Activated CD8-positive, alpha-beta memory T cell treated with anti-CD3 and anti-CD28 coated beads, Interleukin-2, amount 50 U/mL, for 1 hour (primary cell): ENCODE measurements around the gene TRABD.

Experiments
- DNase-seq: peaks from one replicate; pipeline ENCODE4 v3.0.0-alpha.2; 2020; ENCODE audit errors: extremely low read depth

The TRABD gene

DNA sequence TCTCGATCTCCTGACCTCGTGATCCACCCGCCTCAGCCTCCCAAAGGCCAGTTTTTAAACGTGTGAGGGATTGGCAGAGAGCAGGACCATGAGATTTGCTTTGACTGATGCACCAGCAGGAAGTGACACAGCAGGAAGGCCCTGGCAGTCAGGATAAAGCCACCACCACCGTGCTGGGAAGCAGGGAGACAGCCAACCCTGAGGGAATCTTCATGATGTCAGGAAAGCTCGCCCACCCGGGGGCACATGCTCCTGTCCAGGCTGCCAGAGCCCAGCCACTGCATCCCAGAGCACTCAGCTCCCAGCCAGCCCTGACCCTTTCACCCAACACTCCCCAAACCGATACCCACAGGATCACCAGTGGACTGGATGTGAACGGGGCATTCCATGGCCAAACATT is 53.0 kb downstream of the TRABD start:
- DNase-seq: no peak

DNA sequence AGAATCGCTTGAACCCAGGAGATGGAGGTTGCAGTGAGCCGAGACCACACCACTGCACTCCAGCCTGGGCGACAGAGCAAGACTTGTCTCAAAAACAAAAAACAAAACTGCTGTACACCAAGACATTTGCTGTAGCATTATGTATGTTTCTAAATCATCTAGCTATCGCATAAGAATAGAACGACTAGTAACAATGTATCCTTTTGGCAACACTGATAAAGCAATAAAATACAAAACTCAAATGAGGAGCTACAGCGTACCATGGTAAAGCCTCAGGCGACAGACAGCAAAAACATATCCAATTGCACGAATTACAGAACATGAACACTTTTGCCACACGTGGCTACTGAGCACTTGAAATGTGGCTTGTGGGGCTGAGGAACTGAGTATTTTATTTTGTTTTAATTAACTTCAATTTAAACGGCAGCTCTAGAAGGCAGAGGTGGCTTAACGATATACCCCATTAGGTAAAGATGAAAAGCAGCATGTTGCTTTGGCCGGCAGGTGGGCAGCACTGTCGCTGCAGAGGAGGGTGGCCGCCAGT is 56.8 kb downstream of the TRABD start:
- DNase-seq: no peak

DNA sequence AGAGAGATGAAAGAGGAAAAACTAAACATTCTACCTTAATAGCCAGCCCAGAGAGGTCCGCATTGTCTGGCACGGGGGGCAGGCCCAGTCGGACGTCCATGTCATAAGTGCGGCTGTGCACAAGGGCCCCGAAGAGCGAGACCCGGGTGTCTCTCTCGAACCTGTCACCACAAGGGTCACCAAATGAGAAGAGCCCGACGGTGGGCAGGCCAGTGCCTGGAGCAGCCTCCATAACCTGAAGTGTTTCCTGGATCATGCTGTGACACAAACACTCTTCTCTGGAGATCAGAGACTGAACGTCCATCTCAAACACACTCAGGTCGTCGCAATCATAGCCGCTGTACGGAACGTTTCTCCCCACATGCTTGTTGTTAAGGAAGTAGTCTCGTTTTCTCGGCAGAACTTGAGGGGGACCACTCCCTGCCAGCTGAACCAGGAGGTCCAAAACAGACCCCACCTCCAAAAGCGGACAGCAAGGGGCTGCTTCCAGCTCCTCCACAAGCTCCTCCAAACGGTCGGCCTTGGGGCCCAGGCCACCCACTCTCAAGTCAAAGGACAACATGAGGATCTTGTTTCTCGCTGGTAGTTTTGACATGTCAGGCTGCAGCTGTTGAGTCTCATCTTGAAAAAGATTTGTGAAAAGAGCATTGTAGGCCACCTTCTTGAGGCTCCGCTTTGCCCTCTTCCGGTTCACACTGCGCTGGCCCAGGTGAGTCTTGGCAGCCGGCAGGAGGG is 58.1 kb downstream of the TRABD start:
- no peak for DNase-seq

DNA sequence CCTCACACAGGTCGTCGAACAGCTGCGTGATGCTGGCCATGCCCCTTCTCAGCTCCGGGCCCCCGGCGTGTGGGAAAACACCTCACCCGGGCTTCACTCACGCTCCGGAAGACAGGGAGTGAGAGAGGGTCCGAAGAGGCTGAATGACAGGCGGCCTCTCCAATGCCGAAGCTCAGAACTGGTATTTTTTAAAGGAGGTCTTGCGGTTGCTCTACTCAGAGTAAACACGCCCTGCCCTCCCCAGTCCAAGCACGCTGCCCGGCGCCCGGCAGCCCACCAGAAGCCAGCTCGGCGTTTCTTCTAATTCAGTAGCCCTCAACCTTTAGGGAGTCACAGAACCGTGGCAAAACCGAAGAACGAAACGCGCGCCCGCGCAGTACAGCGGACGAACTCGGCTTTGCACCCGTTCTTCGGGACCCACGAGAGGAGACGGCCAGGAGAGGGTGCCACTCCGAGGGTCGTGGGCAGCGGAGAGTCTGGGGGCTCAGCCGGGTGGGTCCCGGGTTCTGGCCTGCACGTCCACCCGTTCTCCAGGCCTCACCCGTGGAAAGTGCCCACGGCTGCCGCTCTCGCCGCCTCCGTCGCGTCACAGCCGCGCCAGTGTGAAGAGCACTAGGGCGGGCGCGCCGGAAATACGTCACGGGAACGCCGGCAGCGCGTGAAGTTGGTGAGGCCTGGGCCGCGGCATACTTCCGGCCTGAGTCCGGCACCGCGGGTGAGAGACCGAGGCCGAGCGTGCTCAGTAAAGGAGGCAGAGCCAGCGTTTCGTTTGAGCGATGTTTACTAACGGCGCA is 58.9 kb downstream of the TRABD start, which contains the start of gene TUBGCP6:
TUBGCP6 (minus strand) TSS at position 604 of the 794 bp plus-strand sequence; CDS start at position 40, 564 bp downstream.
- peak; percentile 64 for DNase-seq

DNA sequence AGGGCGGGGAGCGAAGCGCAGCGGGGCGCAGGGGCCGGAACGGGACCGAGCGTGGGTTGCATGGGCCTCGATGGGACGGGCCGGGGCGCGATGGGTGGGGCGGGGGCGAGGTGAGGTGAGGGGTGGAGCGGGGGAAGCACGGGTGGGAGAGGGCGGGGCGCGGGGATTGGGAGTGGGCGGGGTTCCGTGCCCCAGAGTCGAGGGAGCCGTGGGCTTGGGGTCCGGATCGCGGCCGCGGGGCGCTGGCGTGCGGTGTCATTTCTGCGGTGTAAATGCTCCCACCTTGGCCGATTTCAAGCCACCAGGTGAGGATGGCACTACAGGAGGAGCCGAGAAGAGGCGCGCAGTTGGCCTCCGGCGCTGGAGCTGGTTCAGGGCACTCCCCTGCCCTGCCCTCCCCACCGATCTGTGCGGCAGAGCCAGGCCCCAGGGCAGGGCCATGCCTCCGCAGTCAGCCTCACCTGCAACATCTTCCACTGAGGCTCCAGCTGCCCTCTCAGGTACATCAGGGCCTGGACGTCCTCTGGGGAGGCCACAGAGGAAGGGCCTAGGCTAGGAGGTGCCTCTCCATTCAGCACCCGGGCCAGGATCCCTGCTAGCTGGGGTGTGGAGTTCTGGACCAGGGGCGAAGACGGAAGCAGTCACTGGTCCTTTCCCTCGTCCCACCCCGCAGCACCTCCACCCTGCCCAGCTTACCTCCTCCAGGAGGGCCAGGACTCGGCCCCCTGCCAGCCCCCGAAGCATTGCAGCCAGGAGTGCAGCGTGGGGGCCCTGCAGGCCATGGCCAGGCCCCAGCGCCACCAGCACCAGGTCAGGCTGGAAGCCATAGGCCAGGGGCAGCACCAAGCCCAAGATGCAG is 59.7 kb downstream of the TRABD start:
- no peak for DNase-seq

DNA sequence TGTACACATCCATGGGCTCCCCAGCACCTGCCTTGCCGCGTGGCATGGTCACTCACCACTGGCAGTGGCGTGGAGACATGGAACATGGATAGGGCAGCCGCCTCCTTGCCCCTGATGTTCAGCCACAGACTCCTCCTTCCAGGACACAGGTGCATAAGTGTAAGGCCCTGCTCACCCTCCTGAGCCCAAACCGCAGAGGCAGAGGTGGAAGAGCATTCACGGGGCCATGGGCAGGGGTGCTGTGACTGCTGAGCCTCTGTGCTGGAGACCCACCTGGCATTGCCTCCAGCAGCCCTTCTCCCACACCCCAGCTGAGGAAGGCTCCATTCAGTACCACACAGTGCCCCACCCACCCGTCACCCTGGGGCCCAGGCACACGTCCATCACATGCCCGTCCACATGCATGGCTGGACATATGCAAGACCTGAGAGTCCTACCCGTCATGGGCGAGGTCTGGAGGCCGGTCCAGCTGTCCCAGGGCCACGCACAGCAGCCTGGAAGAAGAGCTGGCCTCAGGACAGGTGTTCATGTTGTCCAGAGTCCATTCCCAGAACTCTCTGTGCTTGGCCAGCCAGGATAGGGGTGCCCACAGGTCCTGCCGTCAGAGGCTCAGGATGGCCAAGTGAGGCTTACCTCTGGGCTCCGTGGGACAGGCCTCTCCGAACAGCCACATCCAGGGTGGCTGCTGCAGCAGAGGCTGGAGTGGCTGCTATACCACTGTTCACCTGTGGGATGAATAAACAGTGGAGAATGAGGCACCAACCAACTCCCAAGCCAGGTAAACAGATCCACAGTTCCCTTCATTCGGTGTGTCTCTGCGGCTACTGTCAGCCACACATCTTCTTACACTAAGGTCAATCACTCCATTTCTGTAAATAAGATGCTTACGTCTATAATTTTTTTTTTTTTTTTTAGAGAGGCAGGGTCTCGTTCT is 60.8 kb downstream of the TRABD start:
- DNase-seq: no peak

DNA sequence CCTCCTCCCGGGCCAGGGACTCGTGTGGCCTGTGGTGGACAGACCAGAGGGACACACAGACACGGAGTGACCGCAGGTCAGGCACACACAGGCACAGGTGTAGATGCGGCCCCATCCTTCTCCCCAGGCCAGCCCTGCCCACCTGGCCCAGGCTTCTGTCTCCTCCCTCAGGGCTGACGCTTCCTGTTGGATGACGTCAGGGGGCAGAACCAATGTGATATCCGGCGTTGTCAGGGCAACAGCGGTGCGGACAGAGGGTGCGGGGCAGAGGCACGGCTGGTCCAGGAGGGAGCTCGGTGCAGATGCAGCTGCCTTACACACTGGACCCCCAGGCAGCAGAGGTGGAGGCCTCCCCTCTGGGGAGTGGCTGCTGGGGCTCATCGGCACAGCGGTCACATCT is 62.0 kb downstream of the TRABD start:
- no peak for DNase-seq

DNA sequence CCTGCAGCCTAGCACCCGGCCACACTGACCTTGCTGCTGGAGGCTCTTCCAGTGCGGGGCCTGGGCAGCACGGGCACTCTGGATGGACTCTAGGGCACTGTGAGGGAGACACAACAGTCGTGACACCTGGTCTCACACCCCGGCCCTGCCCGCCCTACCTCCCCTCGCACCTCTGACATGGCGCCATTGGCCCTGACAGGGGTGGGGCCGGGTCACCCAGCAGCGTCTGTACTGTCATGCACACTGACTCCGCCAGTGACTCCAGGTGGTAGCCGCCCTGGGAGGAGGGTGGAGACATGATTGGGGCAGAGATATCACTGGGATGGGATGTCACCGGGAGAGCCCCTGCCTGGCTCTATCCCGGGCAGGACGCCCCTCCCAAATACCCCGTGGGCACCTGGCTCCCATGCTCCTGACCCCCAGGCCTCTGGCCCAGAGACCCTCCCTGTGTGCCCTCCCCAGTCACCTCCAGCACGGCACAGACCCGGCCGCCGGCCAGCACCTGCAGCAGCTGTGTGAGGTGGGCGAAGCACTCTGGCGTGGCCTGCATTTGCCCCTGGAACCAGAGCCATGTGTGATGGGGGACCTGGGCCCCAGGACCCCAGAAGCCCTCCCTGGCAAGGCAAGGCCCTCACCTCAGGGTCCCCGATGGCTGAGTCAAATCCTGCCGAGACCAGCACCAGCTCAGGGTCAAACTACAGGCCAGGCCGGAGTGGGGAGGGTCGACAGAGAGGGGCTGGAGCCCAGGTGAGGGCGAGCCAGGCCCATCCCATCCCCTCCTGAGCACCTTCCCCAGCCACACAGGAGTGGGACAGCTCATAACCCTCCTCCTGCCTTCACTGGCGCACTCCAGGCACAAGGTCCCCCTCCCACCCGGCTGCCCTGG is 62.7 kb downstream of the TRABD start:
- DNase-seq: no peak
